Cardiac muscle cell (in vitro differentiated cells and primary cell): ENCODE measurements around the gene WDR37. TPM values are rescaled to one million over a fixed set of nuclear protein-coding genes. Genes with fewer than 3 reads are reported as not detected.

Experiments
- DNase-seq, 2 donors: peaks; one replicate each; pipeline versions ENCODE4 v3.0.0 to v3.0.0-alpha.2; 2010 to 2017; ENCODE audit warnings: low read depth in 1 of 2, low spot score in 1 of 2
- H3K27ac ChIP-seq: fragments of 200-600 bp; sonication (generic); 2 replicates; pipeline ENCODE4 v1.5.1; 2016
- H3K27me3 ChIP-seq: fragments of 200-600 bp; sonication (generic); 2 replicates; pipeline ENCODE4 v1.6.0; 2016; ENCODE audit warnings: control low read depth
- H3K36me3 ChIP-seq: fragments of 200-600 bp; sonication (generic); 2 replicates; pipeline ENCODE4 v1.5.1; 2016; ENCODE audit warnings: control low read depth
- H3K4me1 ChIP-seq: fragments of 200-600 bp; sonication (generic); 2 replicates; pipeline ENCODE4 v1.8.1; 2017; ENCODE audit warnings: low read depth, mild to moderate bottlenecking, mixed run types
- H3K4me3 ChIP-seq: fragments of 200-600 bp; sonication (generic); 2 replicates; pipeline ENCODE4 v1.5.1; 2016; ENCODE audit warnings: mild to moderate bottlenecking
- H3K9me3 ChIP-seq: fragments of 200-600 bp; sonication (generic); 2 replicates; pipeline ENCODE4 v1.5.1; 2017; ENCODE audit warnings: low read depth, mild to moderate bottlenecking, control low read depth
- polyA plus RNA-seq: library from polyadenylated mRNA; unstranded; fragments of >200 nt; fragmentation: Nextera tagmentation; extraction: Ambion mirVana; gene quantifications from 2 replicates; pipeline ENCODE4 v1.2.1, GENCODE V29; 2016
- total RNA-seq: library from RNA; depleted of rRNA; stranded (reverse); fragments of >200 nt; gene quantifications from 2 replicates; pipeline ENCODE4 v1.2.3, GENCODE V29; 2016
- TF ChIP-seq, protein P1 (sequence below): IDR thresholded peaks from 2 replicates; pipeline ENCODE4 v1.5.1; 2012; ENCODE audit warnings: low read depth, mild to moderate bottlenecking, low read length

WDR37 gene
- total and polyA plus RNA-seq, 2 experiments from 2014 or later: 13.0 to 15.7 TPM

DNA sequence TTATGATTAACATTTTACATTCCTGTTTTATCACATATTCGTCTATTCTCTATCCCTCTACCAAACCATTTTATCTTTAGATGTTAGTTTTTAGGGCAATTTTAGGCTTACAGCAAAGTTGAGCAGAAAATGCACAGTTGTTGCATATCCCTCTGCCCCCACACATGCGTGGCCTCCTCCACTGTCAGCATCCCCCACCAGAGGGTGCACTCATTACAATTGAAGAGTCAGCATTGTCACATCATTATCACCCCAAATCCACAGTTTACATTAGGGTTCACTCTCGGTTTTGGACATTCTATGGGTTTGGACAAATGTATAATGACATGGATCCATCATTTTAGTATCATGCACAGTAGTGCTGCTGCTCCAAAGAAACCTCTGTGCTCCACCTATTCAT lies 86.4 kb downstream of the WDR37 start:
- Histone ChIP-seq H3K27ac (no peak overlapping the region), H3K9me3 (no peaks in the 10 kb centered on the region), H3K4me1 (no peaks in the 10 kb centered on the region), H3K36me3 (no peaks in the 10 kb centered on the region), H3K27me3 (no peaks in the 10 kb centered on the region), H3K4me3 (no peak overlapping the region)
- TF ChIP-seq, protein P1, sequence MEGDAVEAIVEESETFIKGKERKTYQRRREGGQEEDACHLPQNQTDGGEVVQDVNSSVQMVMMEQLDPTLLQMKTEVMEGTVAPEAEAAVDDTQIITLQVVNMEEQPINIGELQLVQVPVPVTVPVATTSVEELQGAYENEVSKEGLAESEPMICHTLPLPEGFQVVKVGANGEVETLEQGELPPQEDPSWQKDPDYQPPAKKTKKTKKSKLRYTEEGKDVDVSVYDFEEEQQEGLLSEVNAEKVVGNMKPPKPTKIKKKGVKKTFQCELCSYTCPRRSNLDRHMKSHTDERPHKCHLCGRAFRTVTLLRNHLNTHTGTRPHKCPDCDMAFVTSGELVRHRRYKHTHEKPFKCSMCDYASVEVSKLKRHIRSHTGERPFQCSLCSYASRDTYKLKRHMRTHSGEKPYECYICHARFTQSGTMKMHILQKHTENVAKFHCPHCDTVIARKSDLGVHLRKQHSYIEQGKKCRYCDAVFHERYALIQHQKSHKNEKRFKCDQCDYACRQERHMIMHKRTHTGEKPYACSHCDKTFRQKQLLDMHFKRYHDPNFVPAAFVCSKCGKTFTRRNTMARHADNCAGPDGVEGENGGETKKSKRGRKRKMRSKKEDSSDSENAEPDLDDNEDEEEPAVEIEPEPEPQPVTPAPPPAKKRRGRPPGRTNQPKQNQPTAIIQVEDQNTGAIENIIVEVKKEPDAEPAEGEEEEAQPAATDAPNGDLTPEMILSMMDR: peak; percentile 28
- DNase-seq: no peak

DNA sequence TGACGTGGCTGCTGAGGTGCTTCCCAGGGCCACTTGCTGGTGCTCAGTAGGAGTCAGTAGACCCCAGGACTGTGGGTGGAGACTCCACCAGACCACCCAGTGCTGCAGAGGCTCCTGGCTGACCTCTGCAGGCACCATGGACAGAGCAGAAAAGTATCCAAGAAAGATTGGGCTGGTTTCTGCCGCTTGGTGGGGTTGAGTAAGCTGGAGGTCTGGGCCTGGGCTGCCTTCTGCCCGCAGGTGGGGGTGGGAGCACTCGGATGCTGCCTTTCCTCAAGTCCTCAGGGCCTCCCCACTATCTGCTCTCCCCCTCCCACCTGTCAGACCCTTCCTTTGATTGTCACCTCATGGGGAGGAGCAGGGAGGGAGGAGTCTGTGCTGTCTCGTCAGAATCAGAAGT lies 91.6 kb downstream of the WDR37 start:
- DNase-seq: no peak
- TF ChIP-seq, protein P1: no peak

DNA sequence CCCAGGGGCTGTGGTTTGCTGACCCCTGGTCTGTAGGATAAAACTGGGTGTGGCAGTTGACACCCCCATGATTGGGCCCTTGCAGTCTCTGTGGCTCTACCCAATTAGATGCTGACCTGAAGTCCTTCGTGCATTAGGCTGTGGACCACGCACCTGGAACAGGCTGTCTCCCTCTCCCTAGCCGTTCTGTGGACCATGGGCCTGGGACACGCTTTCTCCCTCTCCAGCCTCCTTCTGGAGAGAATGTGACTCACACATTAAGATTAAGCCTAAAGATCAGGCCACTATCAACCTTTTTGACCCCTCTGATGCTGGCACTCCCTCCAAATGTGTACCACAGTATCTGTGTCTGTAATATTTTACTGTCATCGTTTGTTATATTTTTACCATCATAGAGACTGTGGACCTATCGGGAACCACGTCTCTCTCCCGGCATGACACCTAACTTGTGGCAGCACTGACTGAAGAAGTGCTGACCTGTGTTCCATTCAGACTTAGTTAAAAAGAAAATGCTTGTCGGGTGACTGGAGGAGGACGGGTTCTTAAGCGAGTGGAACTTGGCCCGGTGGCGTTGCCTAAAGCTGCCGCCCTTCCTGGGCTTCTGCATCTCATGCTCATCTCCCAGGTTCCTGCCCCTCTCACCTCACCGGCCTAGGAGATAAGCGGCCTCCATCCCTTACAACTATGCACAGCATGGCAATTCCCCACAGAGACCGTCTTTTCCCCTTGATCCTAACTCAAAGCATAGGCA lies 92.8 kb downstream of the WDR37 start:
- Histone ChIP-seq H3K27ac (no peak overlapping the region), H3K9me3 (no peaks in the 10 kb centered on the region), H3K4me3 (no peak overlapping the region), H3K4me1 (no peaks in the 10 kb centered on the region), H3K36me3 (no peaks in the 10 kb centered on the region), H3K27me3 (no peaks in the 10 kb centered on the region)
- no peak for DNase-seq
- TF ChIP-seq, protein P1: no peak

More for the DNA sequence above, 91.6 kb downstream of the WDR37 start:
- no peak overlapping the region for H3K27ac ChIP-seq
- H3K36me3 ChIP-seq: no peaks in the 10 kb centered on the region
- no peaks in the 10 kb centered on the region for H3K9me3 ChIP-seq
- H3K4me3 ChIP-seq: no peak overlapping the region
- H3K4me1 ChIP-seq: no peaks in the 10 kb centered on the region
- H3K27me3 ChIP-seq: no peaks in the 10 kb centered on the region

DNA sequence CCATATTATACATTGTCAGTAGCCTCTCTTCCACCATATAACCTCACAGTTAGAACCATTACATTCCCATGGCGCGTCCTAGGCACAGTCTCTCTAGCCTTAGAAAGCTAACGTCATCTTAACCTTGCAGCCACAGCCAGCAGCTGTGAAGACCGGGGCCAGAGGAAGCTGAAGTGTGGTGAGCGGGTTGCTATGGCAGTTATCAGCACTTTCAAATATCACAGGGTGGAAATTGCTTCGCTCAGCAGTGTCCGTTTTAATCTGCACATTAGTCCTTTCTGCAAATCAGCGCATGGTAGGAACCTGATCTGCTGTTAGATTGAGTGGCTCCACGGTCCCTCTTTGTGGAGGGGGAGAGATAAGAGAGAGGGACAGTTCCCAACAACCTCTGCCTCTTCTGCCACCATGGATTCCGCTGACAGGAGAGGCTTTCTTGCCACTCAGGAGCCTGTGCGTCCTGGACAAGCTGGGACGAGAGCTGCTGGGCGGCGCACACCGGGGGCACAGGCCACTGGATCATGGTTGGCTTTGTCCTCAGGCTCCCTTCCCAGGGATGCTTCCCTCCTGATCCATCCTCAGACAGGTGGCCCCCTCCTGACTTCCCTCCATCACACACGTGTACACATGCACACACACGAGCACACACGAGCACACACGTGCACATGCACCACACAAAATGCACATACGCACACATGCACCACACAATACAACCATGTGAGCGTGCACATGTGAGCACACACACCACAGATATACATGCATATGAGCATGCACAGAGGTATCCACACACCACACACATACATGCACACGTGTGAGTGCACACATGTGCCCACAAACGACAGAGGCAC lies 93.8 kb downstream of the WDR37 start:
- Histone ChIP-seq H3K36me3 (no peaks in the 10 kb centered on the region), H3K4me3 (no peak overlapping the region), H3K9me3 (no peaks in the 10 kb centered on the region), H3K27ac (no peak overlapping the region), H3K27me3 (no peaks in the 10 kb centered on the region), H3K4me1 (no peaks in the 10 kb centered on the region)
- peak; percentile 71 to 77 for DNase-seq
- TF ChIP-seq, protein P1: no peak

DNA sequence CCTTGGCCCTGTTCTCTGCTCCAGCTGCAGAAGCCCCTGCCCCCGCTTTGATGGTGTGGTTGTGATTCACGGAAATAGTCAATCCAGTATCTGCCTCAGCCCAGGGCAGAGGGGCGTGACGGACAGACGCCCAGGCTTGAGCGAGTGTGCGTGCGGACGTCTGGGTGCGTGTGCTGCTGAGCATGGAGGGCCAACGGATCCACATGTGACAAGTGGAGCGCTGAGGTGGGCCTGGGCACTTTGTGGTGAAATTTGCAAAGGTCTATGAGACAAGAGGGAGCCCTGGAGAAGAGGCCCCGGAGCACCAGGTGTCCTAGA lies 94.4 kb downstream of the WDR37 start:
- Histone ChIP-seq H3K9me3 (no peaks in the 10 kb centered on the region), H3K4me3 (no peak overlapping the region), H3K4me1 (no peaks in the 10 kb centered on the region), H3K27me3 (no peaks in the 10 kb centered on the region), H3K36me3 (no peaks in the 10 kb centered on the region), H3K27ac (no peak overlapping the region)
- TF ChIP-seq, protein P1: no peak
- DNase-seq: no peak
